Heart left ventricle (tissue), 16 donors: Measurements from ENCODE around the gene KRTAP5-8. TPM values are rescaled to one million over a fixed set of nuclear protein-coding genes. Genes with fewer than 3 reads are reported as not detected.
"Not testable (repeated sequence)": the region's sequence is repeated elsewhere in the genome, so short reads cannot be mapped to it uniquely, and the experiment has no call there.

Experiments
- ATAC-seq, 4 donors: fragments of 200-7000 bp; cut with Tn5 transposase; one replicate each; pipeline ENCODE4 v1.9.1; 2020 to 2022; ENCODE audit warnings: moderate library complexity in 4 of 4, mild to moderate bottlenecking in 3 of 4, moderate number of reproducible peaks in 1 of 4
- DNase-seq, 5 donors: peaks; one replicate each; pipeline ENCODE4 v3.0.0-alpha.2; 2020
- H3K27ac ChIP-seq, 12 donors: fragments of 200-600 bp; sonication (generic) in 4 of 12; one replicate each; pipeline versions ENCODE4 v1.5.0 to v1.8.0; 2016 to 2022; ENCODE audit warnings: mild to moderate bottlenecking in 2 of 12
- H3K27me3 ChIP-seq, 9 donors: fragments of 200-600 bp; sonication (generic) in 2 of 9; one replicate each; pipeline versions ENCODE4 v1.5.1 to v1.8.0; 2016 to 2022; ENCODE audit warnings: mild to moderate bottlenecking in 3 of 9
- H3K36me3 ChIP-seq, 9 donors: fragments of 200-600 bp; sonication (generic) in 2 of 9; one replicate each; pipeline versions ENCODE4 v1.5.0 to v1.8.0; 2018 to 2022; ENCODE audit warnings: mild to moderate bottlenecking in 2 of 9
- H3K4me1 ChIP-seq, 12 donors: fragments of 200-600 bp; sonication (generic) in 4 of 12; one replicate each; pipeline versions ENCODE4 v1.5.0 to v1.8.0; 2016 to 2022; ENCODE audit warnings: mild to moderate bottlenecking in 3 of 12
- H3K4me3 ChIP-seq, 12 donors: fragments of 200-600 bp; sonication (generic) in 4 of 12; one replicate each; pipeline versions ENCODE4 v1.5.0 to v1.8.0; 2017 to 2022; ENCODE audit warnings: mild to moderate bottlenecking in 9 of 12, moderate library complexity in 4 of 12
- H3K9me3 ChIP-seq, 12 donors: fragments of 200-600 bp; sonication (generic) in 4 of 12; one replicate each; pipeline versions ENCODE4 v1.5.0 to v1.8.0; 2016 to 2022; ENCODE audit warnings: mild to moderate bottlenecking in 1 of 12
- POLR2A ChIP-seq, 2 donors: fragments of 450-650 bp; IDR thresholded peaks; one replicate each; pipeline ENCODE4 v1.6.1; 2017; ENCODE audit warnings: antibody characterized with exemption in 2 of 2, mild to moderate bottlenecking in 2 of 2, moderate library complexity in 2 of 2
- WGBS, 4 donors: extraction: QIAGEN DNeasy Blood & Tissue Kit in 2 of 4; methylation state at CpG; one replicate each; pipeline versions ENCODE4 v1.1.5 to v1.1.7; 2013 to 2018; 5-methylcytosine and 5-hydroxymethylcytosine counted together
- intact Hi-C, 10 donors: fragments of 100-400 bp; cut with DNase I; formaldehyde crosslinking; loops; one replicate each; pipeline versions ENCODE4 v1.11.1 to v1.14.2; 2022
- polyA plus RNA-seq, 2 donors: library from polyadenylated mRNA; stranded (reverse); fragments of 200-250 nt; gene quantifications; one replicate each; pipeline ENCODE4 v1.2.3, GENCODE V29; 2013
- total RNA-seq, 9 donors: library from RNA; depleted of rRNA in 2 of 9; stranded (reverse); fragments of >200 nt in 2 of 9; fragmentation: NEBNext Ultra II Directional in 3 of 9; extraction: Animal tissue kit (Norgen Biotek cat#: 25700) in 3 of 9; gene quantifications; one replicate each; pipeline versions ENCODE4 v1.1.0 to v1.2.4, GENCODE V29; 2016 to 2023
- TF ChIP-seq, protein P1 (sequence below), 12 donors: fragments of 200-600 bp; sonication (generic) in 4 of 12; IDR thresholded peaks; one replicate each; pipeline versions ENCODE4 v1.5.0 to v1.8.0; 2018 to 2022; ENCODE audit warnings: antibody characterized with exemption in 12 of 12, mild to moderate bottlenecking in 5 of 12
- donor health status: ischemic (EF 13 %, LVEDD 7.1; RV severe dilation, severe dysfunction).
- donor health status: healthy with polysubstance abuse.
- donor health status: DM: no; HTN: yes; CAD: no.
- donor health status: DM: no; HTN: no; CAD: no.
- donor health status: ischemic (EF 25% LVEDD 6.9; RV normal size, moderate dysfunction).
- donor health status: ischemic (EF 25% LVEDD 5.7; RV mildly dilated, moderate dysfunction).
- donor health status: healthy.
- donor health status: DM: yes; HTN: yes; CAD: no.
- donor health status: ischemic (EF 35%, LVEDD 5.7; RV mildly dilated, moderate dysfunction).
- donor health status: nonischemic (EF 11% LVEDD 7.7; RV severe dilation, severe dysfunction).
- donor health status: DM: yes; HTN: yes; CAD: no.
- donor health status: PGD.
- donor health status: ischemic (EF 29% LVEDD 5.4; RV normal size, mild dysfunction).
- donor health status: nonischemic (EF 23%, LVEDD 6.1; RV moderate dilation, normal function).

The KRTAP5-8 gene
- total and polyA plus RNA-seq, 11 donors: 0.19 TPM; not detected in 10

DNA sequence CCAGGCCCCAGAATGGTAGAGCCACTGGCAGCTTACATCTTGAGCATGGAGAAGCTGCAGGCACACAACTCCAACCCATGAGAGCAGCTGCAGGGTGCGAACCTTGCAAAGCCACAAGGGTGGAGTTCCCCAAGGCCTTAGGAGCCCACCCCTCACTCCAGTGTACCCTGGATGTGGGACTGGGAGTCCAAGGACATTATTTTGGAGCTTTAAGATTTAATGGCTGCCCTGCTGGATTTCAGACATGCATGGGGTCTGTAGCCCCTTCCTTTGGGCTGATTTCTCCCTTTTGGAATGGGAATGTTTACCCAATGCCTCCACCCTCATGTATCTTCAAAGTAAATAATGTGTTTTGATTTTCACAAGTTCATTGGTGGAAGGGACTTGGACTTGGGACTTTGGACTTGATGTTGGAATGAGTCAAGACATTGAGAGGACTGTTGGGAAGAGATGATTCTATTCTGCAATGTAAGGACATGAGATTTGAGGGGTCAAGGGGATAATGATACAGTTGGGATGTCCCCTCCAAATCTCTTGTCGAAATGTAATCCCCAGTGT is 11.8 kb upstream of the KRTAP5-8 start:
- H3K36me3 ChIP-seq: no peaks in the 10 kb centered on the region
- ATAC-seq (no peak), DNase-seq (no peak)
- intact Hi-C loops: no loop called here
- H3K27ac ChIP-seq: no peak overlapping the region
- no peaks in the 10 kb centered on the region for H3K27me3 ChIP-seq
- H3K4me1 ChIP-seq: no peaks in the 10 kb centered on the region
- TF ChIP-seq POLR2A (IDR thresholded peaks at IDR 0.05): no peak
- TF ChIP-seq, protein P1, sequence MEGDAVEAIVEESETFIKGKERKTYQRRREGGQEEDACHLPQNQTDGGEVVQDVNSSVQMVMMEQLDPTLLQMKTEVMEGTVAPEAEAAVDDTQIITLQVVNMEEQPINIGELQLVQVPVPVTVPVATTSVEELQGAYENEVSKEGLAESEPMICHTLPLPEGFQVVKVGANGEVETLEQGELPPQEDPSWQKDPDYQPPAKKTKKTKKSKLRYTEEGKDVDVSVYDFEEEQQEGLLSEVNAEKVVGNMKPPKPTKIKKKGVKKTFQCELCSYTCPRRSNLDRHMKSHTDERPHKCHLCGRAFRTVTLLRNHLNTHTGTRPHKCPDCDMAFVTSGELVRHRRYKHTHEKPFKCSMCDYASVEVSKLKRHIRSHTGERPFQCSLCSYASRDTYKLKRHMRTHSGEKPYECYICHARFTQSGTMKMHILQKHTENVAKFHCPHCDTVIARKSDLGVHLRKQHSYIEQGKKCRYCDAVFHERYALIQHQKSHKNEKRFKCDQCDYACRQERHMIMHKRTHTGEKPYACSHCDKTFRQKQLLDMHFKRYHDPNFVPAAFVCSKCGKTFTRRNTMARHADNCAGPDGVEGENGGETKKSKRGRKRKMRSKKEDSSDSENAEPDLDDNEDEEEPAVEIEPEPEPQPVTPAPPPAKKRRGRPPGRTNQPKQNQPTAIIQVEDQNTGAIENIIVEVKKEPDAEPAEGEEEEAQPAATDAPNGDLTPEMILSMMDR (IDR thresholded peaks at IDR 0.05): no peak
- H3K4me3 ChIP-seq: no peak overlapping the region
- H3K9me3 ChIP-seq: peaks cover 0 to 6% (median 0%) of the 10 kb centered on the region in 12 donors
- 82 to 83% (median 82%) methylated on average over 2 of the region's 2 CpGs for WGBS, 4 donors

DNA sequence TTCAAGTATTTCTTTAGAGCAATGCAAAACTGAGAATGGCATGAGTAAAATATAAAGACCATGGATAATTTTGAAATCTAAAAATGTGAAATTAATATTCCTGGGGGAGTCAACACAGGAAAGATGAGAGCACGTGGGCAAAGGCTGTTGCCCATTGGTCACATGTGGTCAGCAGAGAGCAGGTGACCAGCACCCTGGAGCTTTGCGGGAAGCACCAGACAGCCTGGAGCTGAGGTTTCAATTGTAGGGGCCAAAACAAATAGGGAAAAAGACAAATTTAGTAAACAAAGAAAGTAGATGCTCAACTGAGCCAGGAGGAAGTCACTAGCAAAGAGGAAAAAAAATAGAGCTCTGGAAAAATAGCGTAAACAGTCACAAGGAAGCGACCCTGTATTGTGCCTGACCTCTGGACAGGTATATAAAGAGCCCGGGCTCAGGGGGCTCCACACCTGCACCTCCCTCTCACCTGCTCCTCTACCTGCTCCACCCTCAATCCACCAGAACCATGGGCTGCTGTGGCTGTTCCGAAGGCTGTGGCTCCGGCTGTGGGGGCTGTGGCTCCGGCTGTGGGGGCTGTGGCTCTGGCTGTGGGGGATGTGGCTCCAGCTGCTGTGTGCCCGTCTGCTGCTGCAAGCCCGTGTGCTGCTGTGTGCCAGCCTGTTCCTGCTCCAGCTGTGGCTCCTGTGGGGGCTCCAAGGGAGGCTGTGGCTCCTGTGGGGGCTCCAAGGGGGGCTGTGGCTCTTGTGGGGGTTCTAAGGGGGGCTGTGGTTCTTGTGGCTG is 10.8 kb upstream of the KRTAP5-8 start, which contains the start of gene KRTAP5-7:
Gene KRTAP5-7 (plus strand): TSS at position 472 of the 780 bp plus-strand sequence. CDS start 34 bp downstream, at position 506.
- H3K27ac ChIP-seq, ATAC-seq: not testable (repeated sequence)

DNA sequence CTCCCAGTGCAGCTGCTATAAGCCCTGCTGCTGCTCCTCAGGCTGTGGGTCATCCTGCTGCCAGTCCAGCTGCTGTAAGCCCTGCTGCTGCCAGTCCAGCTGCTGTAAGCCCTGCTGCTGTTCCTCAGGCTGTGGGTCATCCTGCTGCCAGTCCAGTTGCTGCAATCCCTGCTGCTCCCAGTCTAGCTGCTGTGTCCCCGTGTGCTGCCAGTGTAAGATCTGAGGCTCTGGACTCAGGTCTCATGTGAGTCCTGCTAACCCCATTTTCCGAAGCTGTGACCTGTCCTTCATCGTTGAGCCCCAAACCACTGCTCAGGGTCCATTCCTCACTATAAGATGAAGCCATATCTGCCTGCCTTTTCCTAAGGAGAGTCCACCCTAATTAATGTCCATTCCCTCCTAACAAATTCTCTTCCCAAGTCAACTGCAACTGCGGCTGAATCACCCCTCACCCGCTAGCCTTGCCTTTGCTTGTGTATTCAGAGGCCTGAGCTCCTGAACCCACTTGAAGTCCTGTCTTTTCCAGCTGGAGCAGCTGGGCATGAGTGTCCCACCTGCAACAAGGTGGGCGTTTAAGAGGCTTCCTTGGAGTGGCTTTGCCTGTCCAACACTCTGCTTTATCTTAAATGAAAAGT is 10.1 kb upstream of the KRTAP5-8 start:
- intact Hi-C loops: no loop called here
- ATAC-seq: no peak
- TF ChIP-seq, protein P1 (IDR thresholded peaks at IDR 0.05): no peak
- TF ChIP-seq POLR2A (IDR thresholded peaks at IDR 0.05): no peak
- Histone ChIP-seq H3K27me3 (no peaks in the 10 kb centered on the region), H3K4me3 (no peak overlapping the region), H3K9me3 (peaks cover 0 to 6% (median 0%) of the 10 kb centered on the region in 12 donors), H3K27ac (no peak overlapping the region), H3K4me1 (no peaks in the 10 kb centered on the region), H3K36me3 (no peaks in the 10 kb centered on the region)
- 85 to 91% (median 88%) methylated on average over 6 of the region's 6 CpGs for WGBS, 4 donors
- DNase-seq: no peak

More for the DNA sequence above, 10.8 kb upstream of the KRTAP5-8 start, which contains the start of gene KRTAP5-7:
- H3K9me3 ChIP-seq, H3K27me3 ChIP-seq, H3K36me3 ChIP-seq, DNase-seq, intact Hi-C loops, H3K4me3 ChIP-seq, H3K4me1 ChIP-seq: not testable (repeated sequence)
- 44 to 64% (median 48%) methylated on average over 8 to 10 of the region's 10 CpGs for WGBS, 4 donors

DNA sequence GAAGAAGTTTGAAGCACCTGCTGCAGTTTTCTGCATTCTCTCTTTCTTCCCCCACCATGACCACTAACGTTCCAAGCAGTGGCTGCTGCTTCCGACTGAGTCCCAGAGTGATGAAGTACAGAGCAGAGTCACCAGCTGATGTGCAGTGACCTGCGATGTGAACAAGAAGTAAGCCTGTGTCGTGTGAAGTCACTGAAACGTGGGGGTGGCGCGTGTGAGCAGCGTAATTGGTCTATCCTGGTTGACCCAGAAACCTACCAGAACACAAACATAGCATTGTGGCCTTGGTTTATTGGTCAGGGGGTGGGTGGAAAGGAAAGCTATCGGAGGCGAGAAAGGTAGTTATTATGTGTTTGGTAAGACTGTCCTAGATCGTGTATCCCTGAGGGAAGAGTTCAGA is 7.2 kb upstream of the KRTAP5-8 start:
- WGBS, 4 donors: 83 to 89% (median 86%) methylated on average over 11 of the region's 11 CpGs
- ATAC-seq: no peak
- intact Hi-C loops: no loop called here
- no peaks in the 10 kb centered on the region for H3K36me3 ChIP-seq
- H3K9me3 ChIP-seq: peaks cover 0 to 2% (median 0%) of the 10 kb centered on the region in 12 donors
- no peak overlapping the region for H3K4me3 ChIP-seq
- no peak for TF ChIP-seq POLR2A (IDR thresholded peaks at IDR 0.05)
- TF ChIP-seq, protein P1 (IDR thresholded peaks at IDR 0.05): no peak
- H3K4me1 ChIP-seq: no peaks in the 10 kb centered on the region
- no peak overlapping the region for H3K27ac ChIP-seq
- DNase-seq: no peak
- no peaks in the 10 kb centered on the region for H3K27me3 ChIP-seq
